ENCODE data around the gene E2F1.
"Not testable (repeated sequence)": the region's sequence is repeated elsewhere in the genome, so short reads cannot be mapped to it uniquely, and the experiment has no call there.

The E2F1 gene

GRCh38 chr20:33710681-33711445 lies 24.7 kb upstream of the E2F1 start:
- no peaks in the 10 kb centered on the region for H3K9me3 ChIP-seq (ENCODE audit: control insufficient read depth in 1 of 2, low read length in 2 of 2)
- H3K4me1 ChIP-seq (ENCODE audit: control insufficient read depth in 1 of 2, insufficient read depth in 2 of 2, low read length in 2 of 2), result peaks cover 7 to 15% of the 10 kb centered on the region in 2 donors
- no peaks in the 10 kb centered on the region for H3K27me3 ChIP-seq (ENCODE audit: control insufficient read depth in 1 of 2, insufficient read depth in 2 of 2, low read length in 2 of 2)
- no peak overlapping the region for H3K27ac ChIP-seq (ENCODE audit: low read depth, low read length)
- no peak overlapping the region for H3K4me3 ChIP-seq (ENCODE audit: low read depth in 1 of 2, low read length in 2 of 2)
- peaks cover 14 to 46% of the 10 kb centered on the region in 2 donors for H3K36me3 ChIP-seq (ENCODE audit: control insufficient read depth in 1 of 2, insufficient read depth in 2 of 2, low read length in 2 of 2)
- no peak overlapping the region for H3K9ac ChIP-seq (ENCODE audit: low read depth in 1 of 2, low read length in 2 of 2)

GRCh38 chr20:33709905-33710541 lies 23.8 kb upstream of the E2F1 start:
- H3K9me3 ChIP-seq (ENCODE audit: control insufficient read depth in 1 of 2, low read length in 2 of 2), result no peaks in the 10 kb centered on the region
- no peaks in the 10 kb centered on the region for H3K27me3 ChIP-seq (ENCODE audit: control insufficient read depth in 1 of 2, insufficient read depth in 2 of 2, low read length in 2 of 2)
- peaks cover 14 to 46% of the 10 kb centered on the region in 2 donors for H3K36me3 ChIP-seq (ENCODE audit: control insufficient read depth in 1 of 2, insufficient read depth in 2 of 2, low read length in 2 of 2)
- H3K4me1 ChIP-seq (ENCODE audit: control insufficient read depth in 1 of 2, insufficient read depth in 2 of 2, low read length in 2 of 2), result peaks cover 7 to 15% of the 10 kb centered on the region in 2 donors
- H3K4me3 ChIP-seq (ENCODE audit: low read depth in 1 of 2, low read length in 2 of 2), result no peak overlapping the region
- H3K9ac ChIP-seq (ENCODE audit: low read depth in 1 of 2, low read length in 2 of 2), result no peak overlapping the region
- no peak overlapping the region for H3K27ac ChIP-seq (ENCODE audit: low read depth, low read length)

DNA sequence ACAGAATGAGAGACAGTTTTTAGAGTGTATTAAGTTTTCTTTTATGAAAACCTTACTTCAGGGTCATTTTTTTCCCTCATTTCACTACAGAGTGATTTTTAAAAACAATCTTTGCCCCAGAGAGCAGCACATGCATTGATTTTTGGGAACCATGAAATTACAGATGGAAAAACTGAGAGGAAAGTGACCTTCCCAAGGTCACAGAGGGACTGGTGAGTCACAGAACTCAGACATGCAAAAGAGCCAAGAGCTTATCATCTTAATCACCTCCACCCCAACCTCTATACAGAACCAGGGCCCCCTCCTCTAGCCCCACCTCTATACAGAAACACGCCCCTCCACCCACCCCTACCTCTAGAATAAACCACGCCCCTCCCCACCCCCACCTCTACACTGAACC lies 23.2 kb upstream of the E2F1 start:
- H3K27ac ChIP-seq (ENCODE audit: low read depth, low read length), result no peak overlapping the region
- no peak overlapping the region for H3K9ac ChIP-seq (ENCODE audit: low read depth in 1 of 2, low read length in 2 of 2)
- H3K9me3 ChIP-seq (ENCODE audit: control insufficient read depth in 1 of 2, low read length in 2 of 2), result no peaks in the 10 kb centered on the region
- peaks cover 7 to 15% of the 10 kb centered on the region in 2 donors for H3K4me1 ChIP-seq (ENCODE audit: control insufficient read depth in 1 of 2, insufficient read depth in 2 of 2, low read length in 2 of 2)
- no peak overlapping the region for H3K4me3 ChIP-seq (ENCODE audit: low read depth in 1 of 2, low read length in 2 of 2)
- H3K27me3 ChIP-seq (ENCODE audit: control insufficient read depth in 1 of 2, insufficient read depth in 2 of 2, low read length in 2 of 2), result no peaks in the 10 kb centered on the region
- H3K36me3 ChIP-seq (ENCODE audit: control insufficient read depth in 1 of 2, insufficient read depth in 2 of 2, low read length in 2 of 2), result peaks cover 14 to 43% of the 10 kb centered on the region in 2 donors

DNA sequence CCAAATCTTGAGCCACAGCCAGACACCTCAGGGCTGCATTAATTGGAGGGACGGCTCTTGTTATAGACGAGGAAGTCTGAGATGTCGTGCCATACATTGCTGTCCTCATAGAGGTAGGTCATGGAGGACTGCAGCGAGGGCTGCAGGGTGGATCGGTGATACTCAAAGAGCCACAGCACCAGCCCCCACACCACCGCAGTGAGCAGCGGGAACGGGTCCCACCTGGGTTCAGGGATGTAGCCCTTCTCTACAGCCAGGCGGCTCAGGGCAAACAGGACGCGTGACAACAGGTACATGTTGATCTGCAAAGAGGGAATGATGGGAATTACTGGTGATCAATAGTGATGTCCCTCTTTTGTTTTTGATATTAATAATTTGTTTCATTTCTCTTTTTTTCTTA lies 21.5 kb upstream of the E2F1 start:
- H3K36me3 ChIP-seq (ENCODE audit: control insufficient read depth in 1 of 2, insufficient read depth in 2 of 2, low read length in 2 of 2), result peaks cover 14 to 28% of the 10 kb centered on the region in 2 donors
- H3K9me3 ChIP-seq (ENCODE audit: control insufficient read depth in 1 of 2, low read length in 2 of 2), result no peaks in the 10 kb centered on the region
- no peak overlapping the region for H3K27ac ChIP-seq (ENCODE audit: low read depth, low read length)
- H3K4me1 ChIP-seq (ENCODE audit: control insufficient read depth in 1 of 2, insufficient read depth in 2 of 2, low read length in 2 of 2), result peaks cover 7 to 15% of the 10 kb centered on the region in 2 donors
- no peaks in the 10 kb centered on the region for H3K27me3 ChIP-seq (ENCODE audit: control insufficient read depth in 1 of 2, insufficient read depth in 2 of 2, low read length in 2 of 2)
- no peak overlapping the region for H3K9ac ChIP-seq (ENCODE audit: low read depth in 1 of 2, low read length in 2 of 2)
- no peak overlapping the region for H3K4me3 ChIP-seq (ENCODE audit: low read depth in 1 of 2, low read length in 2 of 2)

DNA sequence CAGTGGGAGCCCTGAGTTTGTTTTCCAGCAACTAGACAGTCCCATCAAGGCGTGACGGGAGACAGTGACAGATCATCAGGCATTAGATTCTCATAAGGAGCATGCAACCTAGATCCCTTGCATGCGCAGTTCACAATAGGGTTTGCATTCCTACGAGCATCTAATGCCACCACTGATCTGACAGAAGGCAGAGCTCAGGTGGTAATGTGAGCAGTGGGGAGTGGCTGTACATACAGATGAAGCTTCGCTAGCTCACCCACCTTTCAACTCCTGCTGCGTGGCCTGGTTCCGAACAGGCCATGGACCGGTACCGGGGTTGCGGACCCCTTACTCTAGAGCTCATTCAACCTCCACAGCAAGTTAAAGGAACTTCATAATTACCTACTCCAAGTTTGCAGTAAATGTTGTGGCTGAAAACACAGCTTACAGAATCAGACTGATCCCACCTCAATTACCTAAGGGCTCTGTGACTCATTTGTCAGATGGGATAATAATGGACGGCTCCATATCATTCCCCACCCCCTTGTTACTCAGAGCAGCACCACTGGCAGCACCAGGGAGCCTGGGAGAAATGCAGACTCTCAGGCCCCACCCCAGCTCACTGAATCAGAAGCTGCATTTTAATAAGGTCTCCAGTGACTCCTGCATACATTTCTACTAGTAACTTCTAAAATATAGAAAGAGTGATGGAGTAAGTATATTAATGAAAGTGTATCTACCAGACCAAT lies 18.2 kb upstream of the E2F1 start:
- Histone ChIP-seq H3K9ac (ENCODE audit: low read depth in 1 of 2, low read length in 2 of 2) (no peak overlapping the region), H3K27me3 (ENCODE audit: control insufficient read depth in 1 of 2, insufficient read depth in 2 of 2, low read length in 2 of 2) (no peaks in the 10 kb centered on the region), H3K4me1 (ENCODE audit: control insufficient read depth in 1 of 2, insufficient read depth in 2 of 2, low read length in 2 of 2) (no peaks in the 10 kb centered on the region), H3K9me3 (ENCODE audit: control insufficient read depth in 1 of 2, low read length in 2 of 2) (no peaks in the 10 kb centered on the region), H3K36me3 (ENCODE audit: control insufficient read depth in 1 of 2, insufficient read depth in 2 of 2, low read length in 2 of 2) (peaks cover 3 to 7% of the 10 kb centered on the region in 2 donors), H3K4me3 (ENCODE audit: low read depth in 1 of 2, low read length in 2 of 2) (no peak overlapping the region), H3K27ac (ENCODE audit: low read depth, low read length) (no peak overlapping the region)

DNA sequence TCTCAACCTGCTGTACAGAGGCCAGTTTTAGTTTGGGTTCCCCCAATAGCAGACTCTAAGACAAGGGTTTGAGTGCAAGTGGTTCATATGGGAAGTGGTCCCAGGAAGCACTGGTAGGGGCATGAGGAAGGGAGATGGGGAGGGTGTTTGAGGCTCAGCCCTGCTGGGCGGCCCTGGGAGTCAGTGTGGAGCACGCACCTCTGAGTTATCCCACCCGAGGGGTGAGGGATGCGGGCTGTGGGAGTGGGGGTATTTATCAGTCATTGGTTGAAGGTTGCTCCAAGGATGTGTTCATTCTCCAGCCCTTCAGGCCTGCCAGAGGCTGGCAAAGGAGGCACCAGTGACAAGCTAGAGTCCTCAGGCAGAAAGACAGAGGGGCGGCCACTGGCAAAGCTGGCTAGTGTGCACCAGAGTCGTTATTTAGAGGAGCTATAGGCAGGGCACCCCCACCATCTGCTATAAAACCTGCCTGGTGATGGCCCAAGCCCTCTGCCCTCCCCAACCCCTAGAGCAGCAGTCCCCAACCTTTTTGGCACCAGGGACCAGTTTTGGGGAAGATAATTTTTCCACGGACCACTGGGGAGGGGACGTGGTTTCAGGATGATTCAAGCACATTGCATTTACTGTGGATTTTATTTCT lies 17.4 kb upstream of the E2F1 start:
- H3K27ac ChIP-seq (ENCODE audit: low read depth, low read length), result no peak overlapping the region
- no peaks in the 10 kb centered on the region for H3K27me3 ChIP-seq (ENCODE audit: control insufficient read depth in 1 of 2, insufficient read depth in 2 of 2, low read length in 2 of 2)
- H3K9me3 ChIP-seq (ENCODE audit: control insufficient read depth in 1 of 2, low read length in 2 of 2), result no peaks in the 10 kb centered on the region
- H3K36me3 ChIP-seq (ENCODE audit: control insufficient read depth in 1 of 2, insufficient read depth in 2 of 2, low read length in 2 of 2), result peaks cover 3 to 7% of the 10 kb centered on the region in 2 donors
- H3K4me3 ChIP-seq (ENCODE audit: low read depth in 1 of 2, low read length in 2 of 2), result no peak overlapping the region
- H3K9ac ChIP-seq (ENCODE audit: low read depth in 1 of 2, low read length in 2 of 2), result no peak overlapping the region
- no peaks in the 10 kb centered on the region for H3K4me1 ChIP-seq (ENCODE audit: control insufficient read depth in 1 of 2, insufficient read depth in 2 of 2, low read length in 2 of 2)

DNA sequence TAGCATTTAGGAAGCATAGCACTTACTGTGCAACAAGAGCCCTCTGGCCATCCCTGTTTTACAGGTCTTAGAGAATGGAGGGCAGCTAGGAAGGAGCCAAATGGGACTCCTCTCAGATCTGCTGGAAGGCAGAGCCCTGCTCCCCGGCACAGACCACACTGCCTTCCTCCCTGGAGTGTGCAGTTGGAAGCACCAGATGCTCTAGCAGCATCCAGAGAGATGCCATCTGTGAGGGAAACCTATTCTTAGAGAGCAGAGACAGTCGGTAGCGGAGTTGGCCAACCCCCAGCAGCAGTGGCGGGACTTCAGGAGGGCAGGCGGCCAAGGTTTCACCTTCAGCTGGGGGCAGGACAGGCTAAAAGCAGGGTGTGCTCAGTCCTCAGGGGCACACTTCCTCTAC lies 16.7 kb upstream of the E2F1 start:
- H3K9me3 ChIP-seq (ENCODE audit: control insufficient read depth in 1 of 2, low read length in 2 of 2), result no peaks in the 10 kb centered on the region
- H3K9ac ChIP-seq (ENCODE audit: low read depth in 1 of 2, low read length in 2 of 2), result no peak overlapping the region
- H3K4me1 ChIP-seq (ENCODE audit: control insufficient read depth in 1 of 2, insufficient read depth in 2 of 2, low read length in 2 of 2), result no peaks in the 10 kb centered on the region

GRCh38 chr20:33701629-33702450 lies 15.7 kb upstream of the E2F1 start:
- H3K9ac ChIP-seq (ENCODE audit: low read depth in 1 of 2, low read length in 2 of 2), result no peak overlapping the region
- no peaks in the 10 kb centered on the region for H3K36me3 ChIP-seq (ENCODE audit: control insufficient read depth in 1 of 2, insufficient read depth in 2 of 2, low read length in 2 of 2)
- H3K4me1 ChIP-seq (ENCODE audit: control insufficient read depth in 1 of 2, insufficient read depth in 2 of 2, low read length in 2 of 2), result no peaks in the 10 kb centered on the region
- H3K27ac ChIP-seq (ENCODE audit: low read depth, low read length), result no peak overlapping the region
- H3K27me3 ChIP-seq (ENCODE audit: control insufficient read depth in 1 of 2, insufficient read depth in 2 of 2, low read length in 2 of 2), result no peaks in the 10 kb centered on the region
- H3K9me3 ChIP-seq (ENCODE audit: control insufficient read depth in 1 of 2, low read length in 2 of 2), result no peaks in the 10 kb centered on the region
- H3K4me3 ChIP-seq (ENCODE audit: low read depth in 1 of 2, low read length in 2 of 2), result no peak overlapping the region

More for the DNA sequence above, 16.7 kb upstream of the E2F1 start:
- no peak overlapping the region for H3K4me3 ChIP-seq (ENCODE audit: low read depth in 1 of 2, low read length in 2 of 2)
- H3K27ac ChIP-seq (ENCODE audit: low read depth, low read length), result no peak overlapping the region
- H3K27me3 ChIP-seq (ENCODE audit: control insufficient read depth in 1 of 2, insufficient read depth in 2 of 2, low read length in 2 of 2), result no peaks in the 10 kb centered on the region
- peaks cover 3 to 7% of the 10 kb centered on the region in 2 donors for H3K36me3 ChIP-seq (ENCODE audit: control insufficient read depth in 1 of 2, insufficient read depth in 2 of 2, low read length in 2 of 2)

- not testable (repeated sequence) for H3K4me1 ChIP-seq (ENCODE audit: control insufficient read depth in 1 of 2, insufficient read depth in 2 of 2, low read length in 2 of 2); H3K9me3 ChIP-seq (ENCODE audit: control insufficient read depth in 1 of 2, low read length in 2 of 2); H3K27ac ChIP-seq (ENCODE audit: low read depth, low read length); H3K9ac ChIP-seq (ENCODE audit: low read depth in 1 of 2, low read length in 2 of 2); H3K27me3 ChIP-seq (ENCODE audit: control insufficient read depth in 1 of 2, insufficient read depth in 2 of 2, low read length in 2 of 2); H3K36me3 ChIP-seq (ENCODE audit: control insufficient read depth in 1 of 2, insufficient read depth in 2 of 2, low read length in 2 of 2); H3K4me3 ChIP-seq (ENCODE audit: low read depth in 1 of 2, low read length in 2 of 2)
These were observed 14.7 kb upstream of the E2F1 start for GRCh38 chr20:33700696-33701441.
